Measurements from ENCODE around the gene MOXD1. TPM values are rescaled to one million over a fixed set of nuclear protein-coding genes. Genes with fewer than 3 reads are reported as not detected.

MOXD1 gene
- total RNA-seq, 2 experiments from 2014 or later, result 0.74 TPM; not detected in 1

DNA sequence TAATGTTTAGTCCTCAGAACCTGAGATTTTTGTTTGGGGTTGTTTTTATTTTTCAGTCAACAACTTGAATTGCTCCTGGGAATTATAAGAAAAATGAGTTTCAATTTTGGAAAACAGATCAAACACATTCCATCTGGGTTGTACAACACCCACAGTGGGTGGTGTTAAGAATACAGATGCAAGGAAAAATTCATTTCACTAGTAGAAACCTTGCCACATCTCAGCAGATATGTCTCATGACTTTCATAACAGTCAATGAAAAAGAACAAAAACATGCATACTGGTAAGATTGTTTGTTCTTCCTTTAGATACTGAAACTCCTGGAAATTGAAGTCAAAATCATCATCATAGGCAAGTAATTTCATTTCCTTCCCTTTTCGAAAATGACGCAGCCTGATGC is 78.9 kb downstream of the MOXD1 start:
- intact Hi-C loops (cut with micrococcal nuclease; ENCODE audit: unreplicated experiment), result no loop called here
- no peaks in the 10 kb centered on the region; the same call in 1 of the 2 replicates for H3K36me3 ChIP-seq (ENCODE audit: insufficient read depth, low read length)
- CTCF ChIA-PET (ENCODE audit: unreplicated experiment), result no interaction called here

DNA sequence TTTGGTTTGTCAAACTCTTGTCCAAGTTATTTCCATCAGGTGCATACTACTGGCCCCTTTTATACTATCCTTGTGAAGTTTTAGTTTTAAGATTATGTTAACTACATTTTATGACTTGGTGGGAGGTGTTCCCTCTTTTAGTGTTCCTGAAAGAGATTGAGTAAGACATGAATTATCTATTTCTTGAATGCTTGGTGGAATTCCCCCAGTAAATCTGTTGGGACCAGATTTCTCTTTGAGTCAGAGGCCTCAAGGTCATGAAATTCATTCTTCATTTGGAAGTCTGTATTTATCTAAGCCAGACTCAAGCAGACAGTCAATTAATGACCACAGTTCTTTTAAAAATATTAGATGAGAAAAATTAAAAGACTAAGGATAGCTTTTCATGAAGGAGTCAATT is 81.3 kb downstream of the MOXD1 start:
- Histone ChIP-seq H3K9me2 (ENCODE audit: insufficient read depth, low read length) (no peaks in the 10 kb centered on the region), H3K4me3 (ENCODE audit: low read depth, low read length, poor library complexity, severe bottlenecking) (no peak overlapping the region), H4K20me1 (ENCODE audit: insufficient read depth, low read length) (no peaks in the 10 kb centered on the region), H3K9me3 (ENCODE audit: low read length) (peaks cover 36% of the 10 kb centered on the region; the same call in 1 of the 2 replicates), H3K27ac (ENCODE audit: low read depth, low read length, poor library complexity, severe bottlenecking) (no peak overlapping the region), H2AFZ (ENCODE audit: low read length) (no peak overlapping the region), H3K4me1 (ENCODE audit: insufficient read depth, low read length, poor library complexity, severe bottlenecking) (peaks cover 3% of the 10 kb centered on the region), H3K79me2 (ENCODE audit: insufficient read depth, low read depth, low read length) (no peaks in the 10 kb centered on the region), H3K4me2 (ENCODE audit: low read length) (no peak overlapping the region), H3K36me3 (ENCODE audit: insufficient read depth, low read length) (no peaks in the 10 kb centered on the region; the same call in 1 of the 2 replicates)
- intact Hi-C loops (cut with micrococcal nuclease; ENCODE audit: unreplicated experiment), result no loop called here
- TF ChIP-seq, protein P1, sequence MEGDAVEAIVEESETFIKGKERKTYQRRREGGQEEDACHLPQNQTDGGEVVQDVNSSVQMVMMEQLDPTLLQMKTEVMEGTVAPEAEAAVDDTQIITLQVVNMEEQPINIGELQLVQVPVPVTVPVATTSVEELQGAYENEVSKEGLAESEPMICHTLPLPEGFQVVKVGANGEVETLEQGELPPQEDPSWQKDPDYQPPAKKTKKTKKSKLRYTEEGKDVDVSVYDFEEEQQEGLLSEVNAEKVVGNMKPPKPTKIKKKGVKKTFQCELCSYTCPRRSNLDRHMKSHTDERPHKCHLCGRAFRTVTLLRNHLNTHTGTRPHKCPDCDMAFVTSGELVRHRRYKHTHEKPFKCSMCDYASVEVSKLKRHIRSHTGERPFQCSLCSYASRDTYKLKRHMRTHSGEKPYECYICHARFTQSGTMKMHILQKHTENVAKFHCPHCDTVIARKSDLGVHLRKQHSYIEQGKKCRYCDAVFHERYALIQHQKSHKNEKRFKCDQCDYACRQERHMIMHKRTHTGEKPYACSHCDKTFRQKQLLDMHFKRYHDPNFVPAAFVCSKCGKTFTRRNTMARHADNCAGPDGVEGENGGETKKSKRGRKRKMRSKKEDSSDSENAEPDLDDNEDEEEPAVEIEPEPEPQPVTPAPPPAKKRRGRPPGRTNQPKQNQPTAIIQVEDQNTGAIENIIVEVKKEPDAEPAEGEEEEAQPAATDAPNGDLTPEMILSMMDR (conservative IDR thresholded peaks at IDR 0.05; ENCODE audit: low read length), result no peak
- TF ChIP-seq EZH2phosphoT487 (IDR thresholded peaks at IDR 0.05; ENCODE audit: borderline replicate concordance, low read depth, low read length), result no peak
- DNase-seq (ENCODE audit: low spot score), result no peak
- CTCF ChIA-PET (ENCODE audit: unreplicated experiment), result no interaction called here
- no TSS peak for BruUV-seq (replicated peaks)
- POLR2A ChIA-PET, result interaction anchor here (0.5 to 1.5 kb wide), 7 partner anchors 14 to 503 kb away, joined by 3 to 8 read pairs (median 3); no protein-coding TSS in a partner anchor

More for the DNA sequence above, 78.9 kb downstream of the MOXD1 start:
- H4K20me1 ChIP-seq (ENCODE audit: insufficient read depth, low read length), result no peaks in the 10 kb centered on the region
- TF ChIP-seq, protein P1 (conservative IDR thresholded peaks at IDR 0.05; ENCODE audit: low read length), result no peak
- TF ChIP-seq EZH2phosphoT487 (IDR thresholded peaks at IDR 0.05; ENCODE audit: borderline replicate concordance, low read depth, low read length), result no peak
- POLR2A ChIA-PET, result interaction anchor here (1.0 to 1.3 kb wide), 5 partner anchors 9 to 17 kb away, joined by 3 to 5 read pairs (median 4); no protein-coding TSS in a partner anchor
- peaks cover 4% of the 10 kb centered on the region for H3K4me1 ChIP-seq (ENCODE audit: insufficient read depth, low read length, poor library complexity, severe bottlenecking)
- H3K79me2 ChIP-seq (ENCODE audit: insufficient read depth, low read depth, low read length), result no peaks in the 10 kb centered on the region
- no peak overlapping the region for H3K27ac ChIP-seq (ENCODE audit: low read depth, low read length, poor library complexity, severe bottlenecking)
- no TSS peak for BruUV-seq (replicated peaks)
- H3K9me3 ChIP-seq (ENCODE audit: low read length), result peaks cover 13% of the 10 kb centered on the region; the same call in 1 of the 2 replicates
- 0 out of 2 replicates have a peak overlapping the region, but pooled peaks have one; percentile 13 for H3K4me2 ChIP-seq (ENCODE audit: low read length)
- H2AFZ ChIP-seq (ENCODE audit: low read length), result 0 out of 2 replicates have a peak overlapping the region, but pooled peaks have one; percentile 22
- no peak overlapping the region for H3K4me3 ChIP-seq (ENCODE audit: low read depth, low read length, poor library complexity, severe bottlenecking)
- DNase-seq (ENCODE audit: low spot score), result no peak
- no peaks in the 10 kb centered on the region for H3K9me2 ChIP-seq (ENCODE audit: insufficient read depth, low read length)

DNA sequence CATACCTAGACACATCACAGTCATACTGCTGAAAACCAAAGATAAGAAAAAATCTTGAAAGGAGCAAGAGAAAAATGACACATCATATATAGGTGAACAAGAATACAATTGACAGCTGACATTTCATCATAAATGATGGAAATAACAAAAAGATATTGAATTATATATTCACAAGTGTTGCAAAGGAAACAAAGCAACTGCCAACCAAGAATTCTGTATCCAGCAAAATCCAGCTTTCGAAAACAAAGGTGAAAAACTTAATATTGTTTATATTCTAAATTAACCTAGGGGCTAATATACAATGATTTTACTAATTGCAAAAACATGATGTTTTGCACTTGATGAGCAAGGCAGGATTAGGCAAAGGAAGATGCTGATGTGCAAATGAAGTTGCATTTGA is 84.3 kb downstream of the MOXD1 start:
- intact Hi-C loops (cut with micrococcal nuclease; ENCODE audit: unreplicated experiment), result no loop called here
- H3K79me2 ChIP-seq (ENCODE audit: insufficient read depth, low read depth, low read length), result no peaks in the 10 kb centered on the region
- POLR2A ChIA-PET, result interaction anchor here (0.6 to 1.8 kb wide), 5 partner anchors 9 to 76 kb away, joined by 3 to 5 read pairs (median 3); no protein-coding TSS in a partner anchor
- CTCF ChIA-PET (ENCODE audit: unreplicated experiment), result no interaction called here
- no peak for DNase-seq (ENCODE audit: low spot score)
- no peaks in the 10 kb centered on the region for H4K20me1 ChIP-seq (ENCODE audit: insufficient read depth, low read length)
- no peak overlapping the region for H3K27ac ChIP-seq (ENCODE audit: low read depth, low read length, poor library complexity, severe bottlenecking)
- no TSS peak for BruUV-seq (replicated peaks)
- H3K9me3 ChIP-seq (ENCODE audit: low read length), result peaks cover 39% of the 10 kb centered on the region; the same call in 1 of the 2 replicates
- H2AFZ ChIP-seq (ENCODE audit: low read length), result no peak overlapping the region
- peaks cover 13% of the 10 kb centered on the region for H3K4me1 ChIP-seq (ENCODE audit: insufficient read depth, low read length, poor library complexity, severe bottlenecking)
- no peaks in the 10 kb centered on the region; the same call in 1 of the 2 replicates for H3K36me3 ChIP-seq (ENCODE audit: insufficient read depth, low read length)
- H3K9me2 ChIP-seq (ENCODE audit: insufficient read depth, low read length), result no peaks in the 10 kb centered on the region
- H3K4me3 ChIP-seq (ENCODE audit: low read depth, low read length, poor library complexity, severe bottlenecking), result no peak overlapping the region
- TF ChIP-seq EZH2phosphoT487 (IDR thresholded peaks at IDR 0.05; ENCODE audit: borderline replicate concordance, low read depth, low read length), result no peak
- TF ChIP-seq, protein P1 (conservative IDR thresholded peaks at IDR 0.05; ENCODE audit: low read length), result no peak
- no peak overlapping the region for H3K4me2 ChIP-seq (ENCODE audit: low read length)
